ENCODE measurements around the gene LPP.

DNA sequence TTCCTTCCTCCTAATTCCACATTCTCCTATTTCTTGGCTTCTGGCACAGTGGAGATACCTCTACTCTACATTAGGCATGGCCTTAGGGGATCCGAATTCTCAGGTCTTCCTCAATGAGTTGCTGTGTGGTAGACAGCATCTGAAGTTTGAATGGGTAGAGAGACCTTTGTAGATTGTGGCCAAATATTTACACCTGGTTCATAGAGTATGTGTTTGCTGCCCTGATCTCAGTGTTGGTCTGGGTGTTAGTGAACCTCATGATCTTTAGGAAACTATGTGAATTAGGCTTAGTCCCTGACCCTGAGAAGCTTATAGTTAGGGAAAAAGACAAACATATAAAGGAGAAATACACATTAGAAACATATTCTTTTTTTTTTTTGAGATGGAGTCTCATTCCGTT, 75.8 kb downstream of the LPP start:
- no peak for TF ChIP-seq POLR2A (IDR thresholded peaks at IDR 0.05; ENCODE audit: low read depth, low read length)
- no peak for TF ChIP-seq POLR2AphosphoS5 (IDR thresholded peaks at IDR 0.05; ENCODE audit: low read depth, low read length)
- TF ChIP-seq TAF1 (IDR thresholded peaks at IDR 0.05; ENCODE audit: low read depth, low read length): no peak

Data from GM12891 (cell line).